ENCODE data around the gene MESP1.

DNA sequence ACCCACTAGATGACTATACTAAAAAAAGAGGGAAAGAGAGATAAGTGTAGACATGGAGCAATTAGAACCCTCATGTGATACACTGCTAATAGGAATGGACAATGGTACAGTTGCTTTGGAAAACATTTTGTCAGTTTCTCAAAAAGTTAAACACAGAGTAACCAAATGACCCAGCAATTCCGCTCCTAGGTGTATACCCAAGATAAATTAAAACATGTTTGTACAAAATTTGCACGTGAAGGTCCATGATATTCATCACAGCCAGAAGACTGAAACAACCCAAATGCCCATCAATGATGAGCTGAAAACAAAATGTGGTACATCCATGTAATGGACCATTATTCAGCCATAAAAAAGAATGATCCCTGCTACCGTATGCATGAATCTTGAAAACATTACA is 36.9 kb upstream of the MESP1 start:
- TF ChIP-seq CTCF (IDR thresholded peaks at IDR 0.05) (no peak), EP300 (IDR thresholded peaks at IDR 0.05) (no peak)
